Fibroblast of mammary gland (primary cell): ENCODE measurements around the gene POLN.
"Not testable (repeated sequence)": the region's sequence is repeated elsewhere in the genome, so short reads cannot be mapped to it uniquely, and the experiment has no call there.

Source experiments
- DNase-seq: peaks from one replicate; pipeline ENCODE4 v3.0.0-alpha.2; 2010; ENCODE audit warnings: low read depth
- H3K4me3 ChIP-seq: 2 replicates; pipeline ENCODE4 v1.5.1; 2011; ENCODE audit warnings: low read depth, mild to moderate bottlenecking, low read length, moderate library complexity; ENCODE audit not compliant: control insufficient read depth
- CTCF ChIP-seq: conservative IDR thresholded peaks from 2 replicates; pipeline ENCODE4 v1.5.1; 2011; ENCODE audit warnings: low read depth, low read length, inconsistent platforms; ENCODE audit not compliant: control insufficient read depth, insufficient read depth

Gene POLN

GRCh38 chr4:2281575-2282343 lies 39.8 kb upstream of the POLN start:
- no peak for DNase-seq
- peak; percentile 25 for TF ChIP-seq CTCF
- H3K4me3 ChIP-seq = no peak overlapping the region

GRCh38 chr4:2280531-2281300 lies 38.8 kb upstream of the POLN start:
- H3K4me3 ChIP-seq = no peak overlapping the region
- DNase-seq = no peak
- TF ChIP-seq CTCF = peak; percentile 5

GRCh38 chr4:2277956-2278355 lies 36.0 kb upstream of the POLN start:
- no peak overlapping the region for H3K4me3 ChIP-seq
- no peak for TF ChIP-seq CTCF
- no peak for DNase-seq

GRCh38 chr4:2276581-2277325 lies 34.8 kb upstream of the POLN start:
- no peak for DNase-seq
- TF ChIP-seq CTCF = no peak
- no peak overlapping the region for H3K4me3 ChIP-seq

- no peak for DNase-seq
- TF ChIP-seq CTCF = no peak
- no peak overlapping the region for H3K4me3 ChIP-seq
Observed at GRCh38 chr4:2275546-2276251, 33.8 kb upstream of the POLN start.

GRCh38 chr4:2275044-2275397 lies 33.1 kb upstream of the POLN start:
- H3K4me3 ChIP-seq, DNase-seq: not testable (repeated sequence)
